GM12872 (cell line): ENCODE results near the gene PDIK1L.

Experiments used
- TF ChIP-seq, protein P1 (sequence below): IDR thresholded peaks from 3 replicates; pipeline ENCODE4 v1.5.1; 2011; ENCODE audit warnings: low read depth, mild to moderate bottlenecking, low read length, moderate library complexity; ENCODE audit not compliant: insufficient read depth

The PDIK1L gene

DNA sequence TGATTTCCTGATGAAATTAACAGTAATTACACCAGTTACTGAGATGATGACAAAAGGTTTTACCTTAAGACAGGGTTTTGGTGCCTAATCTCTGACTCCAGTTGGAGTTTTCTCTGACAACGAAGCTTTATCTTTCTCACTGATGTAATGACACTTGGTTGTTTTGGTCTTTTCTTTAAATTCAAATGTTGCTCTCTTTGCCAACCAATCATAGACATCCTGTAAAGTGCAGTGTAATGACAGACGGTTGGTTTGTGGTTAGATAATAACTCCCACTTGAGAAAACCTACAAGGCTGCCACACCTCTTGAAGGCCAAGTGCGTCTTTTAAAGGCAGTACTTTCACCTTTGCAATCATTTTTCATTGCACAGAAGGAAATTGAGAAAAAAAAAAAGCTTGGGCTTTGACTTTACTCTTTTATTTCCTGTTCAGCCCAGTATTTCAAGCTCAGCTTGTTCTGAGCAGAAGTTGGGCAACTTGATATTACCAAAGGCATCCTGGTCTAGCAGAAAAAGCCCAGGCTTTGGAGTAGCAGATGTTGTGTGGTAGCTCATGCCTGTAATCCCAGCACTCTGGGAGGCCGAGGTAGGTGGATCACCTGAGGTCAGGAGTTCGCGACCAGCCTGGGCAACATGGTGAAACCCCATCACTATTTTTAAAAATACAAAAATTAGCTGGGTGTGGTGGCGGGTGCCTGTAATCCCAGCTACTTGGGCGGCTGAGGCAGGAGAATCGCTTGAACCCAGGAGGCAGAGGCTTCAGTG, 14.9 kb downstream of the PDIK1L start:
- TF ChIP-seq, protein P1, sequence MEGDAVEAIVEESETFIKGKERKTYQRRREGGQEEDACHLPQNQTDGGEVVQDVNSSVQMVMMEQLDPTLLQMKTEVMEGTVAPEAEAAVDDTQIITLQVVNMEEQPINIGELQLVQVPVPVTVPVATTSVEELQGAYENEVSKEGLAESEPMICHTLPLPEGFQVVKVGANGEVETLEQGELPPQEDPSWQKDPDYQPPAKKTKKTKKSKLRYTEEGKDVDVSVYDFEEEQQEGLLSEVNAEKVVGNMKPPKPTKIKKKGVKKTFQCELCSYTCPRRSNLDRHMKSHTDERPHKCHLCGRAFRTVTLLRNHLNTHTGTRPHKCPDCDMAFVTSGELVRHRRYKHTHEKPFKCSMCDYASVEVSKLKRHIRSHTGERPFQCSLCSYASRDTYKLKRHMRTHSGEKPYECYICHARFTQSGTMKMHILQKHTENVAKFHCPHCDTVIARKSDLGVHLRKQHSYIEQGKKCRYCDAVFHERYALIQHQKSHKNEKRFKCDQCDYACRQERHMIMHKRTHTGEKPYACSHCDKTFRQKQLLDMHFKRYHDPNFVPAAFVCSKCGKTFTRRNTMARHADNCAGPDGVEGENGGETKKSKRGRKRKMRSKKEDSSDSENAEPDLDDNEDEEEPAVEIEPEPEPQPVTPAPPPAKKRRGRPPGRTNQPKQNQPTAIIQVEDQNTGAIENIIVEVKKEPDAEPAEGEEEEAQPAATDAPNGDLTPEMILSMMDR = no peak

DNA sequence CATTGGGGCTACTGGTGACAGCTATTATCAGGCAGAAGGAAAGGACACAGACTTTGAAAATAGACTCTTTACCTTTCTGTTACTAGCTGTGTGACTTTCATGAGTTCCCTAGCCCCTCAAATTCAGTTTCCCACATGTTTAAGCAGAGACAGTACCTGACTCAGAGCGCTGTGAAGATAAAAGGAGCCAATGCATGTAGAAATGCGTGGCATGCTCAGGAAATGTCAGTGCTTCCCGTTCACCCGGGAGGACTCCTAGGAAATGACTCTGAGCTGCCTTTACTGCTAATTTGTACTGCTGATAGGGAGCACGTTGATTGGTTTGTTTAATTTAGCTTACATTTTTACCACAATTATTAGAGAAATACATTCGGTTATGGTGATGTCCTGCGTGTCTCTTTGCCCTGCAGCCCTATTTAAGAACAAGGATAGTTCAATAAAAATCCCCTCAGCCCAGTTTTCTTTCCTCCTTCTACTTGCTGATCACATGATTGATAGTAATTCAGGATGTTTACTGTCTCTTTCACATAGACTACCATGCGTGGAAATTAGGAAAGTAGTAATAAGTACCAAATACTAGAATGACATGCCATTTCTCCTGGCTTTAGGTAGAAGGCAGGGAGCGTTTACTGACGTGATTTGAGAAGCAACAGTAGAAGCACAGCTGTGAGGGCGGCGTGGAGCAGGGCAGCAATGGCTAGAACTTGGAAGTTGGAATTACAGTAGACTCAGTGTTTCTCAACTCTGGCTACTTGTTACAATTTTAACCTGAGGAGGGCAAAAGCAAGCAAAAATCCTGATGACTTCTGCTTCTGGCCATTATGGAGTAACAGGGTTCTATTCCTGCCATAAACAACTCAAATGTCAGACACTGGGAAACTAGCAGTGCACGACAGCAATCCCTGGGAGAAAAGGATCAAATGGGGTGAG, 15.9 kb downstream of the PDIK1L start:
- TF ChIP-seq, protein P1 = no peak

DNA sequence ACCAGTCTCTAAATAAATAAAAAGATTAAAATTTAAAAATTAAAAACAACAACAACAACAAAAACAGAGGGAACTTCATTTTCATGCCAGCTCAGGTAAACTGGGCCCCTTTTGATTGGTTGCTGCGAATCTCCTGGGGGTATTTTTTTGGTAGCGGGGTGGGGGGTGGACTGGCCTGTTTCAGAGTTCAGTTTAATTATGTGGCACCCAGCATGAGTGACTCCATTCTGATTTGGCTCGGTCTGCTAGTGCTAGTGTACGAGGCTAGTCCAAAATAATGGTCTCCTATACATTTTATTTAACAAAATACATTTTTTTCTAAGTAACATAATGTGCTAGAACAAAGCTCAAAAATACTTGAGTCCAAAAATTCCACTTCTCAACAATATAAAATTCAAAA, 18.2 kb downstream of the PDIK1L start:
- TF ChIP-seq, protein P1 = no peak

DNA sequence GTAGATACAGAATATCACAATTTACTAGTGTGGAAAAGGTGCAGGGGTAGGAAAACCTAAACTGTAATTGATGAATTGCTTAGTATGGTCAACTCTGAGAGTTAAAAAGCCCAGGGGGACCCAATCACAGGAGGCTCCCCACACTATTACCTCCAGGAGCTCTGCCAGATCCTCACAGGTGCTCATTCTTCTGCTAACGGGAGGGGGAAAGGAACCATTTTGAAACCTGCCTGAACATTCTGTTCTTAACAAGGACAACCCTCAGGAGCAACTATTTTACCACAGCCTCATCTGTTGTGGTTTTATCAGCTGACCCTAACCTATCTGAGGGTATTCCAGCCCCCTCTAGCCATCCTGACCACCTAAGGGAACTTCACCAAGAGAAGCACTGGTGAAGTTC, 19.1 kb downstream of the PDIK1L start:
- TF ChIP-seq, protein P1 = no peak

DNA sequence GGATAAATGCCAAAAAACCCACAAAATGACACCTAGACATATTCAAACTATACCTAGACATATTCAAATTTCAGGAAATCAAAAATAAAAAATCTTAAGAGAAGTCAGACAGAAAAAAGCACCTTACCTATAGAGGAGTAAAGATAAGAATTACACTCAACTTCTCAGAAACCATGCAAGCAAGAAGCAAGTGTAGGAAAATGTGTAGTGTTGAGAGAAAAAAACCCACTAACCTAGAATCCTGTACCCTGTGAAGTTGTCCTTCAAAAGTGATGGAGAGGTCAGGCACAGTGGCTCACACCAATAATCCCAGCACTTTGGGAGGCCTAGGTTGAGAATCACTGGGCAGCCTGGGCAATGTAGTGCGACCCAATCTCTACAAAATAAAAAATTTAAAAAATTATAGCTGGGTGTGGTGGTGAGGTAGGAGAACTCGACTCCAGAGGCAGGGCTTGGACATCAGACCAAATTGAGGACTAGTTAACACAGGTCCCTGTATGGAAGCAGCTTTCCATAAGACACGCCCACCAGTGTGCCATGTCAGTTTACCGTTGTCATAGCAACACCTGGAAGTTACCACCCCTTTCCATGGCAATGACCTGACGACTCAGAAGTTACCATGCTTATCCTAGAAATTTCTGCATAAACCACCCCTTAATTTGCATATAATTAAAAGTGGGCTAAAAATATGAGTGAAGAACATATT, 20.7 kb downstream of the PDIK1L start:
- TF ChIP-seq, protein P1 = no peak

DNA sequence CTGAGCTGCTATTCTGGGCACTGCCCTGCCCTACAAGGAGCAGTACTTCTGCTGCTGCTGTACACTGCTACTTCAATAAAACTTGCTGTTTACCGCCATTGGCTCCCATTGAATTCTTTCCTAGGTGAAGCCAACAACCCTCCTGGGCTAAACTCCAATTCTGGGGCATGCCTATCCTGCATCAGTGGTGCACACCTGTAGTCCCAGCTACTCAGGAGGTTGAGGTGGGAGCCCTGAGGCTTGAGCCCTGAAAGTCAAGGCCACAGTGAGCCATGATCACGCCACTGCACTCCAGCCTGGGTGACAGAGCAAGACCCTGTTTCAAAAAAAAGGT, 21.2 kb downstream of the PDIK1L start:
- TF ChIP-seq, protein P1 = no peak

DNA sequence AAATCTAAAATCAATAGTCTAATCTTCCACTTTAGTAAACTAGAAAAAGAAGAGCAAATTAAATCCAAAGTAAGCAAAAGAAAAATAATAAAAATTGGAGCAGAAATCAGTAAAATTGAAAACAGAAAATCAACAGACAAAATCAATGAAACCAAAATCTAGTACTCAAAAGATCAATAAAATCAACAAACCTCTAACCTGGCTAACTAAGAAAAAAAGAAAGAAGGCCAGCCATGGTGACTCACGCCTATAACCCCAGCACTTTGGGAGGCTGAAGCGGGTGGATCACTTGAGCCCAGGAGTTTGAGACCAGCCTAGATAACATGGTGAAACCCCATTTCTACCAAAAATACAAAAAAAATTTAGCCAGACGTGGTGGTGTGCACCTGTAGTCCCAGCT, 22.8 kb downstream of the PDIK1L start:
- TF ChIP-seq, protein P1 = no peak
